ENCODE results near the gene CDH4. TPM values are rescaled to one million over a fixed set of nuclear protein-coding genes. Genes with fewer than 3 reads are reported as not detected.

CDH4 gene
- total RNA-seq, 1 donor, result 0.18 TPM

- no peak for TF ChIP-seq CTCF (IDR thresholded peaks at IDR 0.05; ENCODE audit: insufficient read depth, low read length)
- H3K4me3 ChIP-seq (ENCODE audit: low read depth, low read length), result no peak overlapping the region
- no peak for DNase-seq (ENCODE audit: low read depth)
Measured at GRCh38 chr20:61581825-61582188, 329.7 kb downstream of the CDH4 start.

GRCh38 chr20:61582196-61582923, 330.3 kb downstream of the CDH4 start:
- DNase-seq (ENCODE audit: low read depth), result no peak
- no peak overlapping the region for H3K4me3 ChIP-seq (ENCODE audit: low read depth, low read length)
- TF ChIP-seq CTCF (IDR thresholded peaks at IDR 0.05; ENCODE audit: insufficient read depth, low read length), result no peak

- H3K4me3 ChIP-seq (ENCODE audit: low read depth, low read length), result no peak overlapping the region
- DNase-seq (ENCODE audit: low read depth), result no peak
- no peak for TF ChIP-seq CTCF (IDR thresholded peaks at IDR 0.05; ENCODE audit: insufficient read depth, low read length)
Measured at GRCh38 chr20:61583356-61583755, 331.3 kb downstream of the CDH4 start.

GRCh38 chr20:61584851-61585250, 332.8 kb downstream of the CDH4 start:
- no peak for DNase-seq (ENCODE audit: low read depth)
- no peak overlapping the region for H3K4me3 ChIP-seq (ENCODE audit: low read depth, low read length)
- no peak for TF ChIP-seq CTCF (IDR thresholded peaks at IDR 0.05; ENCODE audit: insufficient read depth, low read length)

GRCh38 chr20:61585764-61586163, 333.7 kb downstream of the CDH4 start:
- DNase-seq (ENCODE audit: low read depth), result no peak
- no peak overlapping the region for H3K4me3 ChIP-seq (ENCODE audit: low read depth, low read length)
- TF ChIP-seq CTCF (IDR thresholded peaks at IDR 0.05; ENCODE audit: insufficient read depth, low read length), result no peak

- no peak for TF ChIP-seq CTCF (IDR thresholded peaks at IDR 0.05; ENCODE audit: insufficient read depth, low read length)
- DNase-seq (ENCODE audit: low read depth), result no peak
- no peak overlapping the region for H3K4me3 ChIP-seq (ENCODE audit: low read depth, low read length)
Measured at GRCh38 chr20:61587036-61587435, 335.0 kb downstream of the CDH4 start.
